ENCODE results near the gene TCF15. TPM values are rescaled to one million over a fixed set of nuclear protein-coding genes. Genes with fewer than 3 reads are reported as not detected.

TCF15 gene
- total and polyA plus RNA-seq, 2 of the 8 experiments (the other 6 are each of a cell fraction or from before 2014, with no cell fraction given), result 3.7 to 6.9 TPM

DNA sequence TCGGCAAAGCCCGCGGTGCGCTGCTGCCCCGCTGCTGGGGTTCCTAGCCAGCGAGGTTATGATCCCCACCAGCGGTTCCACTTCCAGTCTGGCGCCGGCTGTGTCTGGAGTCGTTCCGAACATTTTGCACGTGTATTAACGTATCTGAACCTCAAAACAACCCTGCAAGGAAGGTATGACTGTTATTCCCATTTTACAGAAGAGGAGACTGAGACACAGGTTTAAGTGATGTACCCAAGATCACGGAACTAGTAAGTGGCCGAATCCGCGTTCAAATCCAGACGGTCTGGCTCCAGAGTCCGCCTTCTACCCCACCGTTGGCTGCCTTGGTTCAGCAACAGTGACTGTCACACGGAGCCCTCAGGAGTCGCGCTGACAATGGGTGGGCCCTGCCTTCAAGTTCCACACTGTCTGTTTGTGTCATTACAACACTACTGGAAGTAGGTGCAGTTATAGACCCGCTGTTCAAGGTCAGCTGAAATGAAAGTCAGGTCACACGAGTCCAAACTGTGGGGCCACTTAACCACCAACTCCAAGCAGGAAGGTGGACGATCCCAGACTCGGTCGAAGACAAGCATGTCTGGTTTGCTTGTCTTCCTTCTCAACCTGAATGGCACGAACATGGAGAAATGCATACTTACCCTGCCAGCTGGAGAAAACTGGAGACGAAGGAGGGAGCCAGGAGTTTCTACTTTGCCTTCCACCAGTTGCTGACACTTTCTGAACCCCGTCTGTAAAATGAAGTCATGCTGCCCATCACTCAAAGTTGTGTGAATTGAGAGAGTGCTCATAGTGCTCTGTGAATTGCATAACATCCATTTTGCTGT, 43.7 kb upstream of the TCF15 start (continued):
- TF ChIP-seq BACH1 (IDR thresholded peaks at IDR 0.05; ENCODE audit: low read length) (no peak), TAF1 (IDR thresholded peaks at IDR 0.05; ENCODE audit: low read depth, low read length) (0 out of 2 replicates have a peak, but pooled peaks have one; percentile 6)

Data from H1 (cell line).